ENCODE results near the gene RTP2. TPM values are rescaled to one million over a fixed set of nuclear protein-coding genes. Genes with fewer than 3 reads are reported as not detected.

The RTP2 gene
- total and polyA plus RNA-seq, 10 of the 15 experiments (the other 5 are each of a cell fraction or from before 2014, with no cell fraction given), result not detected

- Histone ChIP-seq H3K79me2 (ENCODE audit: control insufficient read depth, insufficient read depth, low read length) (no peaks in the 10 kb centered on the region), H3K9ac (ENCODE audit: control insufficient read depth, insufficient read depth, low read length) (no peak overlapping the region), H3K9me3 (replicated peaks; ENCODE audit: control insufficient read depth, insufficient read depth, low read length) (no peaks in the 10 kb centered on the region), H3K27me3 (replicated peaks in 1 of 2; ENCODE audit: control insufficient read depth in 2 of 2, insufficient read depth in 2 of 2, low read length in 1 of 2) (peaks cover 4 to 11% of the 10 kb centered on the region in 2 experiments; a peak in 3 of 4 replicates), H3K36me3 (ENCODE audit: control insufficient read depth in 2 of 2, insufficient read depth in 2 of 2, low read length in 1 of 2) (no peaks in the 10 kb centered on the region), H2AFZ (ENCODE audit: control insufficient read depth, low read depth, low read length) (no peak overlapping the region), H3K4me3 (no peak overlapping the region), H3K4me1 (ENCODE audit: control insufficient read depth, insufficient read depth, low read length) (no peaks in the 10 kb centered on the region; the same call in 1 of the 2 replicates), H3K27ac (ENCODE audit: control insufficient read depth, insufficient read depth) (no peak overlapping the region), H3K4me2 (ENCODE audit: control insufficient read depth, insufficient read depth) (no peak overlapping the region), H4K20me1 (ENCODE audit: control insufficient read depth, insufficient read depth) (no peaks in the 10 kb centered on the region)
- no peak for TF ChIP-seq HDGF (IDR thresholded peaks at IDR 0.05)
- TF ChIP-seq MEF2B (IDR thresholded peaks at IDR 0.05; ENCODE audit: partially characterized antibody, poor library complexity, severe bottlenecking), result no peak
- no peak for TF ChIP-seq HDAC2 (IDR thresholded peaks at IDR 0.05)
- no peak for TF ChIP-seq BCLAF1 (IDR thresholded peaks at IDR 0.05)
- no peak for TF ChIP-seq SMC3 (IDR thresholded peaks at IDR 0.05; ENCODE audit: borderline replicate concordance, low read length)
- no peak for TF ChIP-seq GATAD2B (conservative IDR thresholded peaks at IDR 0.05; ENCODE audit: low read depth)
- TF ChIP-seq, protein P1, sequence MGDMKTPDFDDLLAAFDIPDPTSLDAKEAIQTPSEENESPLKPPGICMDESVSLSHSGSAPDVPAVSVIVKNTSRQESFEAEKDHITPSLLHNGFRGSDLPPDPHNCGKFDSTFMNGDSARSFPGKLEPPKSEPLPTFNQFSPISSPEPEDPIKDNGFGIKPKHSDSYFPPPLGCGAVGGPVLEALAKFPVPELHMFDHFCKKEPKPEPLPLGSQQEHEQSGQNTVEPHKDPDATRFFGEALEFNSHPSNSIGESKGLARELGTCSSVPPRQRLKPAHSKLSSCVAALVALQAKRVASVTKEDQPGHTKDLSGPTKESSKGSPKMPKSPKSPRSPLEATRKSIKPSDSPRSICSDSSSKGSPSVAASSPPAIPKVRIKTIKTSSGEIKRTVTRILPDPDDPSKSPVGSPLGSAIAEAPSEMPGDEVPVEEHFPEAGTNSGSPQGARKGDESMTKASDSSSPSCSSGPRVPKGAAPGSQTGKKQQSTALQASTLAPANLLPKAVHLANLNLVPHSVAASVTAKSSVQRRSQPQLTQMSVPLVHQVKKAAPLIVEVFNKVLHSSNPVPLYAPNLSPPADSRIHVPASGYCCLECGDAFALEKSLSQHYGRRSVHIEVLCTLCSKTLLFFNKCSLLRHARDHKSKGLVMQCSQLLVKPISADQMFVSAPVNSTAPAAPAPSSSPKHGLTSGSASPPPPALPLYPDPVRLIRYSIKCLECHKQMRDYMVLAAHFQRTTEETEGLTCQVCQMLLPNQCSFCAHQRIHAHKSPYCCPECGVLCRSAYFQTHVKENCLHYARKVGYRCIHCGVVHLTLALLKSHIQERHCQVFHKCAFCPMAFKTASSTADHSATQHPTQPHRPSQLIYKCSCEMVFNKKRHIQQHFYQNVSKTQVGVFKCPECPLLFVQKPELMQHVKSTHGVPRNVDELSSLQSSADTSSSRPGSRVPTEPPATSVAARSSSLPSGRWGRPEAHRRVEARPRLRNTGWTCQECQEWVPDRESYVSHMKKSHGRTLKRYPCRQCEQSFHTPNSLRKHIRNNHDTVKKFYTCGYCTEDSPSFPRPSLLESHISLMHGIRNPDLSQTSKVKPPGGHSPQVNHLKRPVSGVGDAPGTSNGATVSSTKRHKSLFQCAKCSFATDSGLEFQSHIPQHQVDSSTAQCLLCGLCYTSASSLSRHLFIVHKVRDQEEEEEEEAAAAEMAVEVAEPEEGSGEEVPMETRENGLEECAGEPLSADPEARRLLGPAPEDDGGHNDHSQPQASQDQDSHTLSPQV (IDR thresholded peaks at IDR 0.05), result no peak
- TF ChIP-seq, protein P2, sequence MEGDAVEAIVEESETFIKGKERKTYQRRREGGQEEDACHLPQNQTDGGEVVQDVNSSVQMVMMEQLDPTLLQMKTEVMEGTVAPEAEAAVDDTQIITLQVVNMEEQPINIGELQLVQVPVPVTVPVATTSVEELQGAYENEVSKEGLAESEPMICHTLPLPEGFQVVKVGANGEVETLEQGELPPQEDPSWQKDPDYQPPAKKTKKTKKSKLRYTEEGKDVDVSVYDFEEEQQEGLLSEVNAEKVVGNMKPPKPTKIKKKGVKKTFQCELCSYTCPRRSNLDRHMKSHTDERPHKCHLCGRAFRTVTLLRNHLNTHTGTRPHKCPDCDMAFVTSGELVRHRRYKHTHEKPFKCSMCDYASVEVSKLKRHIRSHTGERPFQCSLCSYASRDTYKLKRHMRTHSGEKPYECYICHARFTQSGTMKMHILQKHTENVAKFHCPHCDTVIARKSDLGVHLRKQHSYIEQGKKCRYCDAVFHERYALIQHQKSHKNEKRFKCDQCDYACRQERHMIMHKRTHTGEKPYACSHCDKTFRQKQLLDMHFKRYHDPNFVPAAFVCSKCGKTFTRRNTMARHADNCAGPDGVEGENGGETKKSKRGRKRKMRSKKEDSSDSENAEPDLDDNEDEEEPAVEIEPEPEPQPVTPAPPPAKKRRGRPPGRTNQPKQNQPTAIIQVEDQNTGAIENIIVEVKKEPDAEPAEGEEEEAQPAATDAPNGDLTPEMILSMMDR (IDR thresholded peaks at IDR 0.05 in 2 of 3, conservative IDR thresholded peaks at IDR 0.05 in 1 of 3; ENCODE audit: control insufficient read depth in 2 of 3, extremely low read depth in 1 of 3, insufficient read depth in 1 of 3, low read depth in 3 of 3, low read length in 3 of 3), result no peak
- ChIA-PET POLR2A (no interaction called here), RAD21 (ENCODE audit: unreplicated experiment) (interaction anchor here (7.2 kb wide), 1 partner anchor 1219 kb away, joined by 130 read pairs; no protein-coding TSS in a partner anchor), SMC1A (ENCODE audit: uncharacterized antibody, unreplicated experiment) (interaction anchor here (1.2 to 1.7 kb wide), 3 partner anchors 10 to 1223 kb away, joined by 4 read pairs; partner anchors contain the start of gene BCL6), CTCF (interaction anchor here (0.6 to 9.7 kb wide), 3 partner anchors 187 to 1412 kb away, joined by 3 to 437 read pairs (median 4); no protein-coding TSS in a partner anchor)
- FAIRE-seq, result no peak
- in situ Hi-C loops (cut with MboI) (loop anchor here (5.0 kb wide), 2 partner anchors 1307 to 1412 kb away; no protein-coding TSS in a partner anchor), intact Hi-C loops (cut with micrococcal nuclease; ENCODE audit: unreplicated experiment) (loop anchor here (10.0 kb wide), 1 partner anchor 1090 kb away; no protein-coding TSS in a partner anchor)
- BruUV-seq (replicated peaks), result no TSS peak
- no peak for DNase-seq (ENCODE audit: low read depth, low spot score)
- 61% methylated on average over 3 of the region's 3 CpGs for WGBS (ENCODE audit: insufficient coverage, insufficient replicate concordance, low lambda C conversion rate, missing lambda C conversion rate)
- no peak for ATAC-seq
Measured at GRCh38 chr3:187734841-187735240, 32.5 kb upstream of the RTP2 start.

All from GM12878 (cell line).